Measurements from ENCODE around the gene OR10A6. TPM values are rescaled to one million over a fixed set of nuclear protein-coding genes. Genes with fewer than 3 reads are reported as not detected.

OR10A6 gene
- total RNA-seq (not detected), polyA plus RNA-seq (not detected)
- long read RNA-seq, donor 1: 0 reads
- long read RNA-seq, donor 2: 0 reads
- long read RNA-seq, donor 3: 0 reads
- long read RNA-seq, donor 4: 0 reads

DNA sequence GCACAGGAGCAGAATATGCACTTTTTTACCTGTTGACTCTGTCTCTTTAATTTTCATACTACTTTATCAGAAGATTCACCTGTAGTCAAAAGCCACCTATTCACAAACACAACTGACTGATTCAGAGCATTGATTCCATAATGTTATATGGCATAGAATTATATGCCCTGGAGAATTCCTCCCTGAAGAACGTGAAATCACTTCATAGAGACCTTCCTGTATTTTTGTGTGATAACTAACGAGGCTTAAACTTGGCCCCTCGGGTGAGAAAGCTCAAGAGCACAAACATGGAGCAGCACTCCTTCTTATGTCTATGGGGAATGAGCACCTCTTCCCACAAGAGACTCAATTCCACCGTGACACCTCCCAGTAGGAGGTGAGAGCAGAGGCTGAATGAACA is at the start of gene OR10A6:
Gene OR10A6, minus strand, starts transcription at position 101 of the 400 bp plus-strand sequence. CDS start 2,606 bp downstream, outside the sequence.
- Histone ChIP-seq H3K27me3 (ENCODE audit: control insufficient read depth, insufficient read depth) (no peaks in the 10 kb centered on the region), H3K4me3 (ENCODE audit: low read length) (no peak within 1 kb of the TSS), H3K4me1 (ENCODE audit: control insufficient read depth, insufficient read depth, low read length) (no peaks in the 10 kb centered on the region), H3K9me3 (ENCODE audit: control insufficient read depth, low read length) (no peaks in the 10 kb centered on the region), H3K27ac (ENCODE audit: low read length) (no peak within 1 kb of the TSS)
- no peak for DNase-seq
- WGBS: 64% methylated on average over 4 of the region's 4 CpGs
- no peak for ATAC-seq
- intact Hi-C loops (cut with DNase I): no loop called here

- Histone ChIP-seq H3K27ac (ENCODE audit: low read length) (no peak overlapping the region), H3K27me3 (ENCODE audit: control insufficient read depth, insufficient read depth) (no peaks in the 10 kb centered on the region), H3K4me3 (ENCODE audit: low read length) (no peak overlapping the region), H3K4me1 (ENCODE audit: control insufficient read depth, insufficient read depth, low read length) (no peaks in the 10 kb centered on the region), H3K9me3 (ENCODE audit: control insufficient read depth, low read length) (no peaks in the 10 kb centered on the region)
- DNase-seq (no peak), ATAC-seq (no peak)
- intact Hi-C loops (cut with DNase I): no loop called here
- 63% methylated on average over 5 of the region's 5 CpGs for WGBS
These were observed 46.3 kb upstream of the OR10A6 start for GRCh38 chr11:7977232-7977917.

GRCh38 chr11:7974668-7975067 is 43.6 kb upstream of the OR10A6 start:
- Histone ChIP-seq H3K9me3 (ENCODE audit: control insufficient read depth, low read length) (no peaks in the 10 kb centered on the region), H3K27me3 (ENCODE audit: control insufficient read depth, insufficient read depth) (no peaks in the 10 kb centered on the region), H3K4me3 (ENCODE audit: low read length) (no peak overlapping the region), H3K4me1 (ENCODE audit: control insufficient read depth, insufficient read depth, low read length) (no peaks in the 10 kb centered on the region), H3K27ac (ENCODE audit: low read length) (no peak overlapping the region)
- intact Hi-C loops (cut with DNase I): no loop called here
- ATAC-seq (no peak), DNase-seq (no peak)
- WGBS: 68% methylated on average over 2 of the region's 2 CpGs

GRCh38 chr11:7973011-7973410 is 41.9 kb upstream of the OR10A6 start:
- Histone ChIP-seq H3K4me1 (ENCODE audit: control insufficient read depth, insufficient read depth, low read length) (no peaks in the 10 kb centered on the region), H3K4me3 (ENCODE audit: low read length) (no peak overlapping the region), H3K27ac (ENCODE audit: low read length) (no peak overlapping the region), H3K27me3 (ENCODE audit: control insufficient read depth, insufficient read depth) (no peaks in the 10 kb centered on the region), H3K9me3 (ENCODE audit: control insufficient read depth, low read length) (no peaks in the 10 kb centered on the region)
- intact Hi-C loops (cut with DNase I): no loop called here
- 90% methylated on average over 5 of the region's 5 CpGs for WGBS
- ATAC-seq (no peak), DNase-seq (no peak)

- no peak for DNase-seq
- H3K4me3 ChIP-seq (ENCODE audit: low read length): no peak overlapping the region
- no peaks in the 10 kb centered on the region for H3K4me1 ChIP-seq (ENCODE audit: control insufficient read depth, insufficient read depth, low read length)
- intact Hi-C loops (cut with DNase I): no loop called here
- no peaks in the 10 kb centered on the region for H3K9me3 ChIP-seq (ENCODE audit: control insufficient read depth, low read length)
- no peak overlapping the region for H3K27ac ChIP-seq (ENCODE audit: low read length)
- no peaks in the 10 kb centered on the region for H3K27me3 ChIP-seq (ENCODE audit: control insufficient read depth, insufficient read depth)
- no peak for ATAC-seq
These were observed 40.8 kb upstream of the OR10A6 start for GRCh38 chr11:7971846-7972245.

DNA sequence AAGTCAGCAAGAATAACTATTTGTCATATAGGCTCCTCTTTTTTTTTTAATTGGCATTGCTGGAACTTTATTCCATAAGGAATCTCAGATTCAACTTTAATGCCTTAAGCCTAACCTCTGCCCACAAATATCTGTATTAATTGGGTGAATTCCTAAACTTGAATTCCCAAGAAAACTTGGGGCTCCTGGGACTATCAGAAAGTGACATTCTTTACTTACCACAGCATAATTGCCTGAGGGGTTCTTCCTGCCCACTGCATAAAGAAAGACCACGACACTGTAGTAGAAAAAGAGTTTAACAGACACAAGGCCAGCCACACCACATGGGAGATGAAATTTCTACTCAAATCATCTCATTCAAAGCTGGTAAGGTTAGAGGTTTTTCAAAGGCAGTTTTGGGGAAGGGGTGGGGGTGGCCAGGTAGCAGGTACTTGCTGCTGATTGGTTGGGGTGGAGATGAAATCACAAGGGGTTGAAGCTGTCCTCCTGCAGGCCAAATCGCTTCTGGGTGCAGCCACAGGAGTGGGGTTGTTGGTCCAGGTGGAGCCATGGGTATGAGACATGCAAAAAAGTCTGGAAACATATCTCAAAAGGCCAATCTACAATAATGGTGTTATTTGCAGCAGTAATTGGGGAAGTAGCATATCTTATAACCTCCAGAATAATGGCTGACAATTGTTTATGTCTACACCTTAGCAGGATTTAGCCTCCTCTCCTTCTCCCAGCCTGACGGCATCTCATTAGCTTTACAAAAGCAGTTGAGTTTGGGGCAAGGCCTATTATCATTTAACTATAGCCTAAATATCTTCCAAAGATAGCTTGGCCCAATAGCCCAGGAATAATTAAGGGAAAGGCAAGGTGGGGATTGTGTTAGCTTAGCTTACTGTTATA is 38.9 kb upstream of the OR10A6 start:
- DNase-seq (no peak), ATAC-seq (no peak)
- H3K27me3 ChIP-seq (ENCODE audit: control insufficient read depth, insufficient read depth): no peaks in the 10 kb centered on the region
- intact Hi-C loops (cut with DNase I): no loop called here
- 61% methylated on average over 3 of the region's 3 CpGs for WGBS
- H3K4me3 ChIP-seq (ENCODE audit: low read length): no peak overlapping the region
- no peaks in the 10 kb centered on the region for H3K9me3 ChIP-seq (ENCODE audit: control insufficient read depth, low read length)
- no peak overlapping the region for H3K27ac ChIP-seq (ENCODE audit: low read length)
- H3K4me1 ChIP-seq (ENCODE audit: control insufficient read depth, insufficient read depth, low read length): no peaks in the 10 kb centered on the region

GRCh38 chr11:7968686-7969085 is 37.6 kb upstream of the OR10A6 start:
- Histone ChIP-seq H3K4me3 (ENCODE audit: low read length) (no peak overlapping the region), H3K4me1 (ENCODE audit: control insufficient read depth, insufficient read depth, low read length) (no peaks in the 10 kb centered on the region), H3K9me3 (ENCODE audit: control insufficient read depth, low read length) (no peaks in the 10 kb centered on the region), H3K27ac (ENCODE audit: low read length) (no peak overlapping the region), H3K27me3 (ENCODE audit: control insufficient read depth, insufficient read depth) (no peaks in the 10 kb centered on the region)
- ATAC-seq (no peak), DNase-seq (no peak)
- intact Hi-C loops (cut with DNase I): no loop called here
- WGBS: 49% methylated on average over 2 of the region's 2 CpGs

DNA sequence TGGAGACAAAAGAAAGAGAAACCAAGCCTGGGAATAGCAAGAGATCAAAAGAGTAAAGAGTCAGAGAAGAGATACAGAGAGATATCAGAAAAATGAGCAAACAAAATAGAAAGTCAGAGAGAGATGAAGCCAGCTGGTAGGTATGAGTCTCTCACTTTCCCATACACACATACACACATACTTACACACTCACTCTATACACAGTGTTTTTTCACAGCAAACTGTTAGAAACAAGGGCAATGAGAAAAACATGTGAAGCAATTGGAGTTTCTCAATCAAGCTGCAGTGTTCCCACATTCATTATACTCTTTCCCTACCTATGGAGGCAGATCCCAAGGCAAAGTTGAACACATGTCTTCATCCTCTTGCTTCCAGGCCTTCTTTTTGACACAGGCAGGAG is 36.8 kb upstream of the OR10A6 start:
- DNase-seq (no peak), ATAC-seq (no peak)
- Histone ChIP-seq H3K27me3 (ENCODE audit: control insufficient read depth, insufficient read depth) (no peaks in the 10 kb centered on the region), H3K4me1 (ENCODE audit: control insufficient read depth, insufficient read depth, low read length) (no peaks in the 10 kb centered on the region), H3K4me3 (ENCODE audit: low read length) (no peak overlapping the region), H3K27ac (ENCODE audit: low read length) (no peak overlapping the region), H3K9me3 (ENCODE audit: control insufficient read depth, low read length) (no peaks in the 10 kb centered on the region)
- intact Hi-C loops (cut with DNase I): no loop called here

- H3K4me1 ChIP-seq (ENCODE audit: control insufficient read depth, insufficient read depth, low read length): no peaks in the 10 kb centered on the region
- no peak for ATAC-seq
- 63% methylated on average over 1 of the region's 1 CpG for WGBS
- intact Hi-C loops (cut with DNase I): no loop called here
- H3K27me3 ChIP-seq (ENCODE audit: control insufficient read depth, insufficient read depth): no peaks in the 10 kb centered on the region
- H3K4me3 ChIP-seq (ENCODE audit: low read length): no peak overlapping the region
- no peak for DNase-seq
- H3K9me3 ChIP-seq (ENCODE audit: control insufficient read depth, low read length): no peaks in the 10 kb centered on the region
- H3K27ac ChIP-seq (ENCODE audit: low read length): no peak overlapping the region
These were observed 36.0 kb upstream of the OR10A6 start for GRCh38 chr11:7967097-7967496.

- no peak within 1 kb of the TSS for H3K4me3 ChIP-seq (ENCODE audit: low read length)
- ATAC-seq (no peak), DNase-seq (no peak)
- 71% methylated on average over 1 of the region's 1 CpG for WGBS
- H3K9me3 ChIP-seq (ENCODE audit: control insufficient read depth, low read length): no peaks in the 10 kb centered on the region
- no peaks in the 10 kb centered on the region for H3K27me3 ChIP-seq (ENCODE audit: control insufficient read depth, insufficient read depth)
- H3K4me1 ChIP-seq (ENCODE audit: control insufficient read depth, insufficient read depth, low read length): no peaks in the 10 kb centered on the region
- no peak within 1 kb of the TSS for H3K27ac ChIP-seq (ENCODE audit: low read length)
- intact Hi-C loops (cut with DNase I): no loop called here
These were observed 34.3 kb upstream of the OR10A6 start, which contains the start of gene NLRP10 for GRCh38 chr11:7965386-7965785. NLRP10 (minus strand) TSS chr11:7965447; CDS start chr11:7963495, 1,952 bp downstream.

DNA sequence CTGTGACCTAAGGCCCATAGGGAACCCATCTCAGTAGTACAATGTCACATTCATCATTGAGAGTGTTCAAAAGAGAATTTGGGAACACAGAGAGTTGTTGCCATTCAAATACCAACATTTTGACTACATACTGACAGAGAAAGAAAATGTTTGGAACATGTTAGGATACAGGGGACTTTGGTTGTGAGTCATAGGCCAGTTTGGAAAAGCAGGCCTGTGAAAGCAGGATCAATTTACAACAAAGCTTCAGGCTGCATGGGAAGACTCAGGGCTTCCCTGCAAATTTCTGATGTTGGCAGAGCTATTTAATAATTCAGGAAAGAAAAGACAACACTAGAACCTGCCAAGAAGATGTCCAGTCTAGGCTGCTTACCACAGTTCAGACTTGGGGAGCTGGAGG is 33.8 kb upstream of the OR10A6 start:
- Histone ChIP-seq H3K4me1 (ENCODE audit: control insufficient read depth, insufficient read depth, low read length) (no peaks in the 10 kb centered on the region), H3K27ac (ENCODE audit: low read length) (no peak overlapping the region), H3K27me3 (ENCODE audit: control insufficient read depth, insufficient read depth) (no peaks in the 10 kb centered on the region), H3K4me3 (ENCODE audit: low read length) (no peak overlapping the region), H3K9me3 (ENCODE audit: control insufficient read depth, low read length) (no peaks in the 10 kb centered on the region)
- ATAC-seq (no peak), DNase-seq (no peak)
- intact Hi-C loops (cut with DNase I): no loop called here

All from right cardiac atrium (tissue), 5 donors.